ENCODE measurements around the gene TNFRSF14.

Gene TNFRSF14

DNA sequence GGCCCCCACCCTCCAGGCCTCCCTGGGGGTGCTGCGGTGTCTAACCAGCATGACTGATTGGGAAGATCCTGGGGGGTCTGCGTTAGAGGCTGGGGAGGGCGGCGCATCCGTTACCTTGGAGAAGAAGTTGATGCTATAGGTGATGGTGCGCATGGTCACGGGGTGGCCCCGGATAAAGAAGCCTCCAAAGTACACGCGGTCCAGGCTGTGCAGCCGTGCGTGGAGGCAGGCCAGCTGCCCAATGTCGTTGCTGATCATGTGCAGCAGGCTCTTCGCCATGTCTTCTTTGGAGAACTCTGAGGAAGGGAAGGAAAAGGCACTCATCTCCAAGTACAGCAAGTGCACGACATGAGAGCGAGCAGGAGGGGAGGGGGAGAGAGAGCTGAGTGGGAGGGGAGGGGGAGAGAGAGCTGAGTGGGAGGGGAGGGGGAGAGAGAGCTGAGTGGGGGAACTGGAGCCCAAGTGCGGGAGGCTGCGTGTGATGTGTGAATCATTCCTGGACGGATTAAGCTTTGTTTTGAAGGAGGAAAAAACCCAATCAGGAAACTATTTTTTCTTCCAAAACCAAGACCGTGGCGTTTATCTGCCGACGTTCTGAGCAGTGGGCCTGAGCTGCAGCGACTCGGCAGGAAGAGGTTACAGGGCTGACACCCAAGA is 37.0 kb upstream of the TNFRSF14 start:
- H3K79me2 ChIP-seq (ENCODE audit: insufficient read depth, low read length): peaks cover 21% of the 10 kb centered on the region
- TF ChIP-seq EZH2phosphoT487 (conservative IDR thresholded peaks at IDR 0.05; ENCODE audit: low read length): no peak
- TF ChIP-seq, protein P1, sequence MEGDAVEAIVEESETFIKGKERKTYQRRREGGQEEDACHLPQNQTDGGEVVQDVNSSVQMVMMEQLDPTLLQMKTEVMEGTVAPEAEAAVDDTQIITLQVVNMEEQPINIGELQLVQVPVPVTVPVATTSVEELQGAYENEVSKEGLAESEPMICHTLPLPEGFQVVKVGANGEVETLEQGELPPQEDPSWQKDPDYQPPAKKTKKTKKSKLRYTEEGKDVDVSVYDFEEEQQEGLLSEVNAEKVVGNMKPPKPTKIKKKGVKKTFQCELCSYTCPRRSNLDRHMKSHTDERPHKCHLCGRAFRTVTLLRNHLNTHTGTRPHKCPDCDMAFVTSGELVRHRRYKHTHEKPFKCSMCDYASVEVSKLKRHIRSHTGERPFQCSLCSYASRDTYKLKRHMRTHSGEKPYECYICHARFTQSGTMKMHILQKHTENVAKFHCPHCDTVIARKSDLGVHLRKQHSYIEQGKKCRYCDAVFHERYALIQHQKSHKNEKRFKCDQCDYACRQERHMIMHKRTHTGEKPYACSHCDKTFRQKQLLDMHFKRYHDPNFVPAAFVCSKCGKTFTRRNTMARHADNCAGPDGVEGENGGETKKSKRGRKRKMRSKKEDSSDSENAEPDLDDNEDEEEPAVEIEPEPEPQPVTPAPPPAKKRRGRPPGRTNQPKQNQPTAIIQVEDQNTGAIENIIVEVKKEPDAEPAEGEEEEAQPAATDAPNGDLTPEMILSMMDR (IDR thresholded peaks at IDR 0.05; ENCODE audit: insufficient read depth, low read length, poor library complexity, severe bottlenecking): no peak
- H3K27me3 ChIP-seq (ENCODE audit: low read length): no peaks in the 10 kb centered on the region
- H4K20me1 ChIP-seq (ENCODE audit: low read depth, low read length): no peaks in the 10 kb centered on the region
- H3K4me3 ChIP-seq (ENCODE audit: insufficient read depth, low read length, poor library complexity, severe bottlenecking): no peak overlapping the region
- no peak overlapping the region for H3K4me2 ChIP-seq (ENCODE audit: low read depth, low read length, poor library complexity, severe bottlenecking)
- H3F3A ChIP-seq (ENCODE audit: insufficient read depth): no peaks in the 10 kb centered on the region
- H3K27ac ChIP-seq (ENCODE audit: low read depth, low read length): no peak overlapping the region
- no peak overlapping the region for H2AFZ ChIP-seq (ENCODE audit: low read depth, low read length, severe bottlenecking)
- no peaks in the 10 kb centered on the region for H3K36me3 ChIP-seq (ENCODE audit: low read length)
- H3K9ac ChIP-seq (ENCODE audit: low read length): no peak overlapping the region
- H3K9me3 ChIP-seq (ENCODE audit: insufficient read depth, low read length): no peaks in the 10 kb centered on the region
- H3K9me2 ChIP-seq (replicated peaks; ENCODE audit: insufficient read depth, low read length): no peaks in the 10 kb centered on the region

DNA sequence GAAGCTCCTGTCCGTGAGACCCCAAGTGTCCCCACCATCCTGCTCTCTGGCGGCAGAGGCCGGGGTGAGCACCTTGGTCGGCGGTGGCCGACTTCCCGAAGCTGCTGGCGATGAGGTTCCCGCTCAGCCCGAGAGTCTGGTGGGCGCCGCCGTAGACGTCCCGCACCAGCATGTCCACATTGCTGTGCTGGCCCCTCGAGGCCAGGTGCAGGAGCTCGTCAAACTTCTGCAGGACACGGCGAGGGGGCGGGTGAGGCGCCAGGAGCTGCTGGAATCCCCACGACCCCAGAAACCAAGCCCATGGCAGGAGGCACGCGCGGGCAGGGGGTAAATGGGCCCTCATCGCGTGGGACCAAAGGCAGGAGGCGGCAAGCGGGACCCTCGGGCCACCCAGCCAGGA is 36.4 kb upstream of the TNFRSF14 start:
- Histone ChIP-seq H3K9ac (ENCODE audit: low read length) (no peak overlapping the region), H3K27me3 (ENCODE audit: low read length) (no peaks in the 10 kb centered on the region), H3K4me3 (ENCODE audit: insufficient read depth, low read length, poor library complexity, severe bottlenecking) (no peak overlapping the region), H3K9me3 (ENCODE audit: insufficient read depth, low read length) (no peaks in the 10 kb centered on the region), H2AFZ (ENCODE audit: low read depth, low read length, severe bottlenecking) (no peak overlapping the region), H3K36me3 (ENCODE audit: low read length) (no peaks in the 10 kb centered on the region), H3K4me2 (ENCODE audit: low read depth, low read length, poor library complexity, severe bottlenecking) (no peak overlapping the region), H3F3A (ENCODE audit: insufficient read depth) (no peaks in the 10 kb centered on the region), H4K20me1 (ENCODE audit: low read depth, low read length) (no peaks in the 10 kb centered on the region), H3K9me2 (replicated peaks; ENCODE audit: insufficient read depth, low read length) (no peaks in the 10 kb centered on the region), H3K79me2 (ENCODE audit: insufficient read depth, low read length) (peaks cover 26% of the 10 kb centered on the region), H3K27ac (ENCODE audit: low read depth, low read length) (no peak overlapping the region)
- TF ChIP-seq, protein P1 (IDR thresholded peaks at IDR 0.05; ENCODE audit: insufficient read depth, low read length, poor library complexity, severe bottlenecking): no peak
- TF ChIP-seq EZH2phosphoT487 (conservative IDR thresholded peaks at IDR 0.05; ENCODE audit: low read length): no peak

DNA sequence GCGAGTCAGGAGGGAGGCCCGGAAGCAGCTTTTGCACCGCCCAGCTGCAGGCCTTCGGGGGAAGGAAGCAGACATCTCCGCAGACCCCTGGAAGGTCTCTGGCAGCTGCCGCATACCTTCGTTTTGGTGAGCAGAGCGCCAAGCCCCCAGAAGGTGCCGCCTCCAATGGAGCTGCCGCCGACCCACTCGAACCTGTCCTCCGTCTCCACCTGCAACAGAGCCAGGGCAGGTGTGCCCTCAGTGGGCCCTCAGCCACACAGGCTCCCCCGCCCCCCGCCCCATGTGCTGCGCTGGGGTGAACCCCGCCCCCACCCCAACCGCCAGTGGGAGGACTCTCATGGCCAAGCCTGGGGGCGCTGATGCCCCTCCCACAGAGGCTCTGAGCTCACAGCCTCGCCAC is 36.0 kb upstream of the TNFRSF14 start:
- Histone ChIP-seq H3K79me2 (ENCODE audit: insufficient read depth, low read length) (peaks cover 31% of the 10 kb centered on the region), H4K20me1 (ENCODE audit: low read depth, low read length) (0 out of 2 replicates have a peak, but pooled peaks cover under 1% of the 10 kb centered on the region), H3K27me3 (ENCODE audit: low read length) (no peaks in the 10 kb centered on the region), H3F3A (ENCODE audit: insufficient read depth) (no peaks in the 10 kb centered on the region), H3K9me2 (replicated peaks; ENCODE audit: insufficient read depth, low read length) (no peaks in the 10 kb centered on the region), H3K36me3 (ENCODE audit: low read length) (no peaks in the 10 kb centered on the region), H3K9me3 (ENCODE audit: insufficient read depth, low read length) (no peaks in the 10 kb centered on the region), H3K4me2 (ENCODE audit: low read depth, low read length, poor library complexity, severe bottlenecking) (no peak overlapping the region), H2AFZ (ENCODE audit: low read depth, low read length, severe bottlenecking) (no peak overlapping the region), H3K4me3 (ENCODE audit: insufficient read depth, low read length, poor library complexity, severe bottlenecking) (no peak overlapping the region), H3K27ac (ENCODE audit: low read depth, low read length) (no peak overlapping the region), H3K9ac (ENCODE audit: low read length) (no peak overlapping the region)
- TF ChIP-seq, protein P1 (IDR thresholded peaks at IDR 0.05; ENCODE audit: insufficient read depth, low read length, poor library complexity, severe bottlenecking): no peak
- TF ChIP-seq EZH2phosphoT487 (conservative IDR thresholded peaks at IDR 0.05; ENCODE audit: low read length): no peak
